Keratinocyte (primary cell): Measurements from ENCODE around the gene CCDC127. TPM values are rescaled to one million over a fixed set of nuclear protein-coding genes. Genes with fewer than 3 reads are reported as not detected.

Source experiments
- DNase-seq: peaks from one replicate; pipeline ENCODE4 v3.0.0-alpha.2; 2011; ENCODE audit warnings: low read depth, missing footprints, low spot score
- FAIRE-seq: peaks from 2 replicates; lab custom pipeline; 2011; peaks lifted over from hg19 to GRCh38; lab: Jason Lieb, UNC
- H2AFZ ChIP-seq: 2 replicates; pipeline ENCODE4 v1.6.0; 2012; ENCODE audit warnings: low read length, control low read depth, inconsistent platforms; ENCODE audit not compliant: control insufficient read depth
- H3K27ac ChIP-seq: 2 replicates; pipeline ENCODE4 v1.5.1; 2011; ENCODE audit warnings: low read length; ENCODE audit not compliant: control insufficient read depth, insufficient read depth
- H3K27me3 ChIP-seq: 3 replicates; pipeline ENCODE4 v1.6.0; 2011; ENCODE audit warnings: low read length; ENCODE audit not compliant: control insufficient read depth, insufficient read depth; ENCODE audit errors: extremely low read depth
- H3K36me3 ChIP-seq, 2 experiments: 2 replicates in 1 of 2; 3 replicates in 1 of 2; pipeline ENCODE4 v1.5.1; 2011; ENCODE audit warnings: low read length in 2 of 2, mild to moderate bottlenecking in 1 of 2; ENCODE audit not compliant: control insufficient read depth in 2 of 2, insufficient read depth in 2 of 2; ENCODE audit errors: extremely low read depth in 1 of 2
- H3K4me1 ChIP-seq: 3 replicates; pipeline ENCODE4 v1.5.1; 2011; ENCODE audit warnings: low read length; ENCODE audit not compliant: control insufficient read depth, insufficient read depth; ENCODE audit errors: extremely low read depth
- H3K4me2 ChIP-seq: 3 replicates; pipeline ENCODE4 v1.6.0; 2011; ENCODE audit warnings: low read depth, low read length; ENCODE audit not compliant: control insufficient read depth, insufficient read depth; ENCODE audit errors: extremely low read depth
- H3K4me3 ChIP-seq, 3 experiments: fragments of 200-600 bp in 1 of 3; sonication (generic) in 1 of 3; 2 replicates in 2 of 3; 3 replicates in 1 of 3; pipeline ENCODE4 v1.5.1; 2011 to 2016; ENCODE audit warnings: low read length in 3 of 3, mild to moderate bottlenecking in 3 of 3, control low read depth in 2 of 3, inconsistent platforms in 1 of 3, low read depth in 1 of 3, mixed read lengths in 1 of 3, mixed run types in 1 of 3, moderate library complexity in 1 of 3; ENCODE audit not compliant: control insufficient read depth in 2 of 3, insufficient read depth in 2 of 3; ENCODE audit errors: extremely low read depth in 1 of 3
- H3K79me2 ChIP-seq: 2 replicates; pipeline ENCODE4 v1.6.0; 2012; ENCODE audit warnings: low read length; ENCODE audit not compliant: control insufficient read depth, insufficient read depth
- H3K9ac ChIP-seq: 3 replicates; pipeline ENCODE4 v1.6.0; 2011; ENCODE audit warnings: low read length; ENCODE audit not compliant: control insufficient read depth, insufficient read depth; ENCODE audit errors: extremely low read depth
- H3K9me1 ChIP-seq: 3 replicates; pipeline ENCODE4 v1.6.0; 2011; ENCODE audit warnings: low read length; ENCODE audit not compliant: control insufficient read depth, insufficient read depth; ENCODE audit errors: extremely low read depth
- H3K9me3 ChIP-seq: 2 replicates; pipeline ENCODE4 v1.5.1; 2012; ENCODE audit warnings: low read depth, low read length; ENCODE audit not compliant: control insufficient read depth
- H4K20me1 ChIP-seq: 3 replicates; pipeline ENCODE4 v1.6.0; 2011; ENCODE audit warnings: low read length; ENCODE audit not compliant: control insufficient read depth, insufficient read depth; ENCODE audit errors: extremely low read depth
- CTCF ChIP-seq, 3 experiments: IDR thresholded peaks in 1 of 3; conservative IDR thresholded peaks in 1 of 3; optimal IDR thresholded peaks in 1 of 3; 2 replicates in 2 of 3; 3 replicates in 1 of 3; pipeline versions ENCODE3 to v1.5.1; 2011; ENCODE audit warnings: low read length in 3 of 3, mild to moderate bottlenecking in 3 of 3, moderate library complexity in 2 of 3, control low read depth in 1 of 3, inconsistent platforms in 1 of 3; ENCODE audit not compliant: insufficient read depth in 2 of 3; ENCODE audit errors: extremely low read depth in 1 of 3
- EZH2 ChIP-seq: IDR thresholded peaks from one replicate; pipeline ENCODE4 v1.6.1; 2012; ENCODE audit warnings: inconsistent platforms, mild to moderate bottlenecking, low read length, moderate library complexity
- dilution Hi-C: fragments of 300-500 bp; cut with MboI; formaldehyde crosslinking; loops from one replicate; pipeline ENCODE4 v1.7.0; 2020; ENCODE audit warnings: low sequenced_read_pairs; ENCODE audit not compliant: extremely low pct_ligation_motif_present
- polyA plus RNA-seq, 5 experiments: library from polyadenylated mRNA; depleted of rRNA in 3 of 5; stranded (reverse) in 3 of 5; stranded (forward) in 1 of 5; unstranded in 1 of 5; fragments of >200 nt; gene quantifications; 1 replicate in 1 of 5; 2 replicates in 3 of 5; 3 replicates in 1 of 5; pipeline versions ENCODE4 v1.2.1 to v1.2.3, GENCODE V29; 2011 to 2012; ENCODE audit warnings: missing spikeins in 2 of 5, low read depth in 1 of 5, low replicate concordance in 1 of 5

Gene CCDC127
- polyA plus RNA-seq, 1 donor (not counting 4 experiments of a cell fraction or from before 2014, with no cell fraction given), result 4.9 TPM

- H3K4me1 ChIP-seq, result peaks cover 2% of the 10 kb centered on the region
- DNase-seq, result no peak
- H3K9me1 ChIP-seq, result no peaks in the 10 kb centered on the region
- H3K36me3 ChIP-seq, result no peaks in the 10 kb centered on the region
- no peak overlapping the region for H3K9ac ChIP-seq
- H3K27ac ChIP-seq, result no peak overlapping the region
- H4K20me1 ChIP-seq, result peaks cover 4% of the 10 kb centered on the region
- H3K4me3 ChIP-seq, result no peak overlapping the region
- no peak for FAIRE-seq
- no peak overlapping the region for H3K4me2 ChIP-seq
- no peaks in the 10 kb centered on the region for H3K9me3 ChIP-seq
- no peak overlapping the region for H2AFZ ChIP-seq
- no peak for TF ChIP-seq EZH2
- no peak for TF ChIP-seq CTCF (optimal IDR thresholded peaks at IDR 0.05 in 1 of 3, IDR thresholded peaks at IDR 0.05 in 1 of 3, conservative IDR thresholded peaks at IDR 0.05 in 1 of 3; ENCODE audit: extremely low read depth in 1 of 3, insufficient read depth in 2 of 3, low read length in 3 of 3)
- dilution Hi-C loops, result no loop called here
- H3K27me3 ChIP-seq, result peaks cover 32% of the 10 kb centered on the region
- no peaks in the 10 kb centered on the region for H3K79me2 ChIP-seq
These were observed 31.6 kb downstream of the CCDC127 start for GRCh38 chr5:186091-187041.

GRCh38 chr5:185095-186070 is 32.6 kb downstream of the CCDC127 start:
- FAIRE-seq (no peak), DNase-seq (no peak)
- H3K27ac ChIP-seq, result no peak overlapping the region
- H3K4me1 ChIP-seq, result peaks cover 2% of the 10 kb centered on the region
- H3K9ac ChIP-seq, result no peak overlapping the region
- H3K4me2 ChIP-seq, result no peak overlapping the region
- H3K9me3 ChIP-seq, result no peaks in the 10 kb centered on the region
- H3K36me3 ChIP-seq, result no peaks in the 10 kb centered on the region
- dilution Hi-C loops, result no loop called here
- H3K27me3 ChIP-seq, result peaks cover 26% of the 10 kb centered on the region
- no peak overlapping the region for H2AFZ ChIP-seq
- no peak for TF ChIP-seq CTCF (optimal IDR thresholded peaks at IDR 0.05 in 1 of 3, IDR thresholded peaks at IDR 0.05 in 1 of 3, conservative IDR thresholded peaks at IDR 0.05 in 1 of 3; ENCODE audit: extremely low read depth in 1 of 3, insufficient read depth in 2 of 3, low read length in 3 of 3)
- no peak for TF ChIP-seq EZH2
- peaks cover 4% of the 10 kb centered on the region for H4K20me1 ChIP-seq
- no peaks in the 10 kb centered on the region for H3K79me2 ChIP-seq
- H3K9me1 ChIP-seq, result no peaks in the 10 kb centered on the region
- H3K4me3 ChIP-seq, result no peak overlapping the region
